SU-DHL-6 (cell line): ENCODE data around the gene SMIM43.

Source experiments
- EZH2phosphoT487 ChIP-seq: fragments of 200-600 bp; sonication (generic), shearing (Covaris generic); conservative IDR thresholded peaks from 2 replicates; pipeline ENCODE4 v1.6.1; 2018; ENCODE audit warnings: mild to moderate bottlenecking, antibody characterized with exemption, low read length, moderate library complexity, mixed read lengths
- TF ChIP-seq, protein P1 (sequence below): fragments of 200-600 bp; sonication (generic); IDR thresholded peaks from one replicate; pipeline ENCODE4 v1.5.1; 2017; ENCODE audit warnings: antibody characterized with exemption, mild to moderate bottlenecking, low read length, moderate library complexity; ENCODE audit not compliant: insufficient read depth, poor library complexity, severe bottlenecking

DNA sequence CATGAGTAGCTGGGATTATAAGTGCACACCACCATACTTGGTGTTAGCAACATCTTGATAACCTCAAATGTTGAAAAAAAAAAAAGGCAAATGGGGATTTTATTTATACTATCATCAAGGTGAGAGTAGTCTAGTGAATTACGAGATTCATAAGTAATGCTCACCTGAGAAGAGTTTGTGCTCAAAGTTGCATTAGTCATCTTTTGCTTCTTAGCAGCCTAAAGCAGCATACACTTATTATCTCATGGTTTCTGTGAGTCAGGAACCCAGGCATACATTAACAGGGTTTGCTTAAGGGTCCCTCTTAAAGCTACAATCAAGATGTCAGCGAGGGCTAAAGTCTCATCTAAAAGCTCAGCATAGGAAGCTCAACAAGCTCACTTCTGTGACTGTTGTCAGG lies 28.0 kb upstream of the SMIM43 start:
- TF ChIP-seq, protein P1, sequence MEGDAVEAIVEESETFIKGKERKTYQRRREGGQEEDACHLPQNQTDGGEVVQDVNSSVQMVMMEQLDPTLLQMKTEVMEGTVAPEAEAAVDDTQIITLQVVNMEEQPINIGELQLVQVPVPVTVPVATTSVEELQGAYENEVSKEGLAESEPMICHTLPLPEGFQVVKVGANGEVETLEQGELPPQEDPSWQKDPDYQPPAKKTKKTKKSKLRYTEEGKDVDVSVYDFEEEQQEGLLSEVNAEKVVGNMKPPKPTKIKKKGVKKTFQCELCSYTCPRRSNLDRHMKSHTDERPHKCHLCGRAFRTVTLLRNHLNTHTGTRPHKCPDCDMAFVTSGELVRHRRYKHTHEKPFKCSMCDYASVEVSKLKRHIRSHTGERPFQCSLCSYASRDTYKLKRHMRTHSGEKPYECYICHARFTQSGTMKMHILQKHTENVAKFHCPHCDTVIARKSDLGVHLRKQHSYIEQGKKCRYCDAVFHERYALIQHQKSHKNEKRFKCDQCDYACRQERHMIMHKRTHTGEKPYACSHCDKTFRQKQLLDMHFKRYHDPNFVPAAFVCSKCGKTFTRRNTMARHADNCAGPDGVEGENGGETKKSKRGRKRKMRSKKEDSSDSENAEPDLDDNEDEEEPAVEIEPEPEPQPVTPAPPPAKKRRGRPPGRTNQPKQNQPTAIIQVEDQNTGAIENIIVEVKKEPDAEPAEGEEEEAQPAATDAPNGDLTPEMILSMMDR = no peak
- TF ChIP-seq EZH2phosphoT487 = no peak
